ENCODE results near the gene PEX16. TPM values are rescaled to one million over a fixed set of nuclear protein-coding genes. Genes with fewer than 3 reads are reported as not detected.

Gene PEX16
- total and polyA plus RNA-seq, 11 donors, result 10.4 to 22.8 (median 16.3) TPM

DNA sequence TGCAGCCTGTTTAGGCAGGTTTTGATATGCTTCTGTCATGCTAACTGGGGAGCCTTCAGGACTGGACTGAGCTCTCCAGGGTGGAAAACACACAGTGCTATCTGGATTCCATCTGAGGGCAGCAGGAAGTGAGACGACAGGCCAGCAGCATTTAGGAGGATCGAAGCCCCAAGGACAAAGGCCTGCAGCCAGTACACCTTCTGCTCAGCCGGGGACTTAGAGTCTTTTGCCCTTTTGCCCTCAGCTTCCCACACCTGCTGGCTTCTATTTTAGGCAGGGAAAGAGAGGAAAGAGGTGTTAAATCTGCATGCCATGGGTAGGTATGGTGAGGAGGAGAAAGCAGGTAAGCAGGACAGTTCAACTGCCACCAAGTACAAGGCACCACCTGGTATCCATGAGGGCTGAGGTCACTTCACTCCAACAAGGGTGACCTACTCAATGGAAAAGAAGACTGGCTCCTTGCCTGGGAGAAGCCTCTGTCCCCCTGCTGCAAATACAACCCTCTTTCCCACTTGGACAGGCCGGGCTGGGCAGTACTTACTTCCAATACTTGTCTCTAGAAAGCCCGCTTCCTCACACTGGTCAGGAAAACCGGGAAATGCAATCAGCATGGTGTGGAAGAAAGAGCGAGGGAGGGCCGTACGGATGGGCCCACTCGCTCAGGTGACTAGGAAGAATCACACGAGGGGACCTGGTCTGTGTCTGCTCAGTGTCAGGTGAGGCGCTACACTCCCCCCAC, 17.1 kb upstream of the PEX16 start:
- TF ChIP-seq, protein P1, sequence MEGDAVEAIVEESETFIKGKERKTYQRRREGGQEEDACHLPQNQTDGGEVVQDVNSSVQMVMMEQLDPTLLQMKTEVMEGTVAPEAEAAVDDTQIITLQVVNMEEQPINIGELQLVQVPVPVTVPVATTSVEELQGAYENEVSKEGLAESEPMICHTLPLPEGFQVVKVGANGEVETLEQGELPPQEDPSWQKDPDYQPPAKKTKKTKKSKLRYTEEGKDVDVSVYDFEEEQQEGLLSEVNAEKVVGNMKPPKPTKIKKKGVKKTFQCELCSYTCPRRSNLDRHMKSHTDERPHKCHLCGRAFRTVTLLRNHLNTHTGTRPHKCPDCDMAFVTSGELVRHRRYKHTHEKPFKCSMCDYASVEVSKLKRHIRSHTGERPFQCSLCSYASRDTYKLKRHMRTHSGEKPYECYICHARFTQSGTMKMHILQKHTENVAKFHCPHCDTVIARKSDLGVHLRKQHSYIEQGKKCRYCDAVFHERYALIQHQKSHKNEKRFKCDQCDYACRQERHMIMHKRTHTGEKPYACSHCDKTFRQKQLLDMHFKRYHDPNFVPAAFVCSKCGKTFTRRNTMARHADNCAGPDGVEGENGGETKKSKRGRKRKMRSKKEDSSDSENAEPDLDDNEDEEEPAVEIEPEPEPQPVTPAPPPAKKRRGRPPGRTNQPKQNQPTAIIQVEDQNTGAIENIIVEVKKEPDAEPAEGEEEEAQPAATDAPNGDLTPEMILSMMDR (IDR thresholded peaks at IDR 0.05), result no peak
- TF ChIP-seq POLR2A (IDR thresholded peaks at IDR 0.05), result no peak
- Histone ChIP-seq H3K4me1 (peaks cover 0 to 24% (median 6%) of the 10 kb centered on the region in 12 donors), H3K27me3 (no peaks in the 10 kb centered on the region), H3K9me3 (no peaks in the 10 kb centered on the region), H3K4me3 (no peak overlapping the region), H3K36me3 (peaks cover 0 to 80% (median 73%) of the 10 kb centered on the region in 9 donors), H3K27ac (no peak overlapping the region)
- intact Hi-C loops (cut with DNase I), result no loop called here
- no peak for ATAC-seq
- 77 to 81% (median 79%) methylated on average over 12 of the region's 12 CpGs for WGBS, 4 donors
- no peak for DNase-seq

DNA sequence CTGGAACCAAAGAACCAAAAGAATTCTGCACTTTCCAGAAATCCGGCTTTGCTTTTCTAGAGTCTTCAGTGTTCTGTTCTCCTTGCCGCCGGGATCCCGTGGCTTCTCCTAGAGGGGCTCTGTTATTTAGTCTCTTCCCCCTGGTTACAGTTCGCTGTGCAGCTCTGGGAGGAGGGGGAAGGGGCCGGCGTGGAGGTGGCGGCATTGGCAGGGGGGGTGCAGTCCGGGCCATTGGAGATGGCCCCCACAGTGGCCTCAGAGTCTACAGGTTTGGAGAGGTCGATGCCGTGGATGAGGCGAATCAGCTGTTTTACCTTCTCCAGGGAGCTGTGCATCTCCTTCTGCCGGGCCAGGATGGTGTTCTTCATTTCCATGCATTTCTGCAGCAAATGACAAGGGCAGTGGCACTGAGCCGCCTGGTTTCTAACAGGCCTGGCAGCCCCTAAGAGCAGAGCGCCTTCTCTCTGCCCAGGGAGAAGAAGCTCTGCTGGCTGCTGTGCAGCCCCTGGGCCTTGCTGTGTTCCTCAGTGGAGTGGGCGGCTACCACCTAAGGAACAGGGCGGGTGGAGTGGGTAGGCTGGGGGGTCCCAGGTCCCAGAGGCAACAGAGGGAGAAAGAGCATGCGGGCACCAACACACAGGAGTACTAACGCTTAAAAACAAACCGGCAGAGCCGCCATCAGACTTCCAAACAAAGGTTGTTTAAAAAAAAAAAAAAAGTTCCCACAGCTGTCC, 16.3 kb upstream of the PEX16 start:
- intact Hi-C loops (cut with DNase I), result no loop called here
- WGBS, 4 donors, result 89 to 93% (median 92%) methylated on average over 19 to 21 of the region's 21 CpGs
- Histone ChIP-seq H3K27ac (no peak overlapping the region), H3K27me3 (no peaks in the 10 kb centered on the region), H3K4me3 (no peak overlapping the region), H3K36me3 (peaks cover 0 to 80% (median 70%) of the 10 kb centered on the region in 9 donors), H3K4me1 (peaks cover 0 to 28% (median 7%) of the 10 kb centered on the region in 12 donors), H3K9me3 (no peaks in the 10 kb centered on the region)
- TF ChIP-seq, protein P1 (IDR thresholded peaks at IDR 0.05), result no peak
- no peak for TF ChIP-seq POLR2A (IDR thresholded peaks at IDR 0.05)
- no peak for DNase-seq
- ATAC-seq, result no peak

DNA sequence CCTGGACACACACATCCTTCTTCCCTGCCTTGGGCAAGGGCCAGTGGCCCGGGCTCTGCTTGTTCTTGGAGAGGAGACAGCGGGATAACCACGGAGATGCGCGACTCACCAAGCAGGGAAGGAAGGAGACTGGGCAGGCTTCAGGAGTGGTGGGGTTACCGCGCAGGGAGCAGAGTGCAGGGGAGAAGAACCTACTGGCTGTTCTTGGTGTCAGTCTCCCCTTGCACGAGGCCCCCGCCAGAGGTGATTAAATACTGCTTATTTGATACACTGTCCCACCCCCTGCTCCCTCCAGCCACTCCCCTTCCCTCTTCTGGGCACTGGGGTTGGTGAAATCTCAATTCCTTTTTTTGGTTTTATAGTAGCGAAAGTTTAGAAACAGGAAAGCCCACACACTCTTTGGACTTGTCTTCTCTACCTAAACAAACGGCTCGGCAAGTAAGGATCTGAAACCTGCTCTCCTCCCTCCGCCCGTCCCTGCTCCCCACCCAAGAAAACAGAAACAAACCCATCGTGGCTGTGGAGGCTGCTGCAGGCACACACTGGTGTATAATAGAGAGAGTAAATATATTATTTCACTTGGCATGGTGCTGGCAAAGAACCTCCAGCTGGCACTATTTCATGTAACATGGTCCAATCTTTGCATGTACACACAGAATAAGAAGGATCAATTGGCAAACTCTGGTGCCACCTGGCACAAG, 15.6 kb upstream of the PEX16 start:
- no peaks in the 10 kb centered on the region for H3K9me3 ChIP-seq
- 80 to 87% (median 85%) methylated on average over 15 of the region's 15 CpGs for WGBS, 4 donors
- intact Hi-C loops (cut with DNase I), result no loop called here
- TF ChIP-seq, protein P1 (IDR thresholded peaks at IDR 0.05), result no peak
- TF ChIP-seq POLR2A (IDR thresholded peaks at IDR 0.05), result no peak
- peaks cover 0 to 28% (median 7%) of the 10 kb centered on the region in 12 donors for H3K4me1 ChIP-seq
- H3K4me3 ChIP-seq, result no peak overlapping the region
- peaks cover 0 to 74% (median 67%) of the 10 kb centered on the region in 9 donors for H3K36me3 ChIP-seq
- no peak for ATAC-seq
- no peak for DNase-seq
- no peaks in the 10 kb centered on the region for H3K27me3 ChIP-seq
- no peak overlapping the region for H3K27ac ChIP-seq

DNA sequence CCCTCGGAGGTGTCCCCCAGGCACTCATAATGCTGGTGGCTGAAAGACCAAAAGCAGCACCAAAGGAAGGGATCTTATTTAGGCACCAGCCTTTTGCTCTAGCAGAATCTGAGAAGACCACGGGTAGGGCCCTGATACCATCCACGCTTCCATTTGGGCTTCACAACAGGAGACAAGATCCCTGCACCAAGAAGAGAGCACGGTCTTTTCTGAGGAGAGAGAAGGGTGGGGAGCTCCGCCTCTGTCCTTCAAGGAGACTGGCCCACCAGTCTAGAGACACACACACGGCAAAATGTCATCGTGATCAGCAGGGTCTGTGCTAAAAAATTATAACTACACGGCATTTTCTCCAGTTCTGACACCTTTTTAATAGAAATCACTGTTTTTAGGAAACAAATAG, 14.5 kb upstream of the PEX16 start:
- intact Hi-C loops (cut with DNase I), result no loop called here
- H3K9me3 ChIP-seq, result no peaks in the 10 kb centered on the region
- TF ChIP-seq POLR2A (IDR thresholded peaks at IDR 0.05), result no peak
- TF ChIP-seq, protein P1 (IDR thresholded peaks at IDR 0.05), result no peak
- H3K27ac ChIP-seq, result no peak overlapping the region
- DNase-seq, result no peak
- ATAC-seq, result no peak
- WGBS, 4 donors, result 86 to 88% (median 87%) methylated on average over 8 of the region's 8 CpGs
- no peak overlapping the region for H3K4me3 ChIP-seq
- H3K36me3 ChIP-seq, result peaks cover 0 to 63% (median 57%) of the 10 kb centered on the region in 9 donors
- peaks cover 0 to 28% (median 7%) of the 10 kb centered on the region in 12 donors for H3K4me1 ChIP-seq
- no peaks in the 10 kb centered on the region for H3K27me3 ChIP-seq

All from heart left ventricle (tissue), 16 donors.